Heart left ventricle (tissue), 16 donors: ENCODE data around the gene ADGRA1. TPM values are rescaled to one million over a fixed set of nuclear protein-coding genes. Genes with fewer than 3 reads are reported as not detected.

Experiments used
- ATAC-seq, 4 donors: fragments of 200-7000 bp; cut with Tn5 transposase; one replicate each; pipeline ENCODE4 v1.9.1; 2020 to 2022; ENCODE audit warnings: moderate library complexity in 4 of 4, mild to moderate bottlenecking in 3 of 4, moderate number of reproducible peaks in 1 of 4
- DNase-seq, 5 donors: peaks; one replicate each; pipeline ENCODE4 v3.0.0-alpha.2; 2020
- H3K27ac ChIP-seq, 12 donors: fragments of 200-600 bp; sonication (generic) in 4 of 12; one replicate each; pipeline versions ENCODE4 v1.5.0 to v1.8.0; 2016 to 2022; ENCODE audit warnings: mild to moderate bottlenecking in 2 of 12
- H3K27me3 ChIP-seq, 9 donors: fragments of 200-600 bp; sonication (generic) in 2 of 9; one replicate each; pipeline versions ENCODE4 v1.5.1 to v1.8.0; 2016 to 2022; ENCODE audit warnings: mild to moderate bottlenecking in 3 of 9
- H3K36me3 ChIP-seq, 9 donors: fragments of 200-600 bp; sonication (generic) in 2 of 9; one replicate each; pipeline versions ENCODE4 v1.5.0 to v1.8.0; 2018 to 2022; ENCODE audit warnings: mild to moderate bottlenecking in 2 of 9
- H3K4me1 ChIP-seq, 12 donors: fragments of 200-600 bp; sonication (generic) in 4 of 12; one replicate each; pipeline versions ENCODE4 v1.5.0 to v1.8.0; 2016 to 2022; ENCODE audit warnings: mild to moderate bottlenecking in 3 of 12
- H3K4me3 ChIP-seq, 12 donors: fragments of 200-600 bp; sonication (generic) in 4 of 12; one replicate each; pipeline versions ENCODE4 v1.5.0 to v1.8.0; 2017 to 2022; ENCODE audit warnings: mild to moderate bottlenecking in 9 of 12, moderate library complexity in 4 of 12
- H3K9me3 ChIP-seq, 12 donors: fragments of 200-600 bp; sonication (generic) in 4 of 12; one replicate each; pipeline versions ENCODE4 v1.5.0 to v1.8.0; 2016 to 2022; ENCODE audit warnings: mild to moderate bottlenecking in 1 of 12
- CTCF ChIP-seq, 12 donors: fragments of 200-600 bp; sonication (generic) in 4 of 12; IDR thresholded peaks; one replicate each; pipeline versions ENCODE4 v1.5.0 to v1.8.0; 2018 to 2022; ENCODE audit warnings: antibody characterized with exemption in 12 of 12, mild to moderate bottlenecking in 5 of 12
- POLR2A ChIP-seq, 2 donors: fragments of 450-650 bp; IDR thresholded peaks; one replicate each; pipeline ENCODE4 v1.6.1; 2017; ENCODE audit warnings: antibody characterized with exemption in 2 of 2, mild to moderate bottlenecking in 2 of 2, moderate library complexity in 2 of 2
- WGBS, 4 donors: extraction: QIAGEN DNeasy Blood & Tissue Kit in 2 of 4; methylation state at CpG; one replicate each; pipeline versions ENCODE4 v1.1.5 to v1.1.7; 2013 to 2018; 5-methylcytosine and 5-hydroxymethylcytosine counted together
- intact Hi-C, 10 donors: fragments of 100-400 bp; cut with DNase I; formaldehyde crosslinking; loops; one replicate each; pipeline versions ENCODE4 v1.11.1 to v1.14.2; 2022
- polyA plus RNA-seq, 2 donors: library from polyadenylated mRNA; stranded (reverse); fragments of 200-250 nt; gene quantifications; one replicate each; pipeline ENCODE4 v1.2.3, GENCODE V29; 2013
- total RNA-seq, 9 donors: library from RNA; depleted of rRNA in 2 of 9; stranded (reverse); fragments of >200 nt in 2 of 9; fragmentation: NEBNext Ultra II Directional in 3 of 9; extraction: Animal tissue kit (Norgen Biotek cat#: 25700) in 3 of 9; gene quantifications; one replicate each; pipeline versions ENCODE4 v1.1.0 to v1.2.4, GENCODE V29; 2016 to 2023
- donor health status: ischemic (EF 13 %, LVEDD 7.1; RV severe dilation, severe dysfunction).
- donor health status: healthy with polysubstance abuse.
- donor health status: DM: no; HTN: yes; CAD: no.
- donor health status: DM: no; HTN: no; CAD: no.
- donor health status: ischemic (EF 25% LVEDD 6.9; RV normal size, moderate dysfunction).
- donor health status: ischemic (EF 25% LVEDD 5.7; RV mildly dilated, moderate dysfunction).
- donor health status: healthy.
- donor health status: DM: yes; HTN: yes; CAD: no.
- donor health status: ischemic (EF 35%, LVEDD 5.7; RV mildly dilated, moderate dysfunction).
- donor health status: nonischemic (EF 11% LVEDD 7.7; RV severe dilation, severe dysfunction).
- donor health status: DM: yes; HTN: yes; CAD: no.
- donor health status: PGD.
- donor health status: ischemic (EF 29% LVEDD 5.4; RV normal size, mild dysfunction).
- donor health status: nonischemic (EF 23%, LVEDD 6.1; RV moderate dilation, normal function).

ADGRA1 gene
- total and polyA plus RNA-seq, 11 donors, result 0.03 to 0.19 (median 0.13) TPM; not detected in 8

GRCh38 chr10:133088179-133088955 lies 643 bp downstream of the ADGRA1 start:
- Histone ChIP-seq H3K36me3 (no peaks in the 10 kb centered on the region), H3K9me3 (no peaks in the 10 kb centered on the region), H3K27me3 (peaks cover 47 to 81% (median 54%) of the 10 kb centered on the region in 9 donors), H3K4me1 (peaks cover 0 to 15% (median 0%) of the 10 kb centered on the region in 12 donors), H3K4me3 (peak overlapping the region in 10 of 12 donors; percentile 16 to 41 (median 29)), H3K27ac (no peak overlapping the region)
- intact Hi-C loops, result no loop called here
- no peak for ATAC-seq
- TF ChIP-seq CTCF (IDR thresholded peaks at IDR 0.05) (no peak), POLR2A (IDR thresholded peaks at IDR 0.05) (no peak)
- whole genome bisulfite sequencing, 4 donors, result 0 to 3% (median 2%) methylated on average over 21 to 87 of the region's 87 CpGs
- peak in 1 of 5 donors; percentile 54 for DNase-seq

- no peaks in the 10 kb centered on the region for H3K9me3 ChIP-seq
- intact Hi-C loops, result no loop called here
- ATAC-seq (no peak), DNase-seq (no peak)
- TF ChIP-seq POLR2A (IDR thresholded peaks at IDR 0.05) (no peak), CTCF (IDR thresholded peaks at IDR 0.05) (no peak)
- H3K4me1 ChIP-seq, result peaks cover 0 to 15% (median 0%) of the 10 kb centered on the region in 12 donors
- WGBS, 4 donors, result 59 to 72% (median 61%) methylated on average over 36 to 46 of the region's 46 CpGs
- H3K36me3 ChIP-seq, result no peaks in the 10 kb centered on the region
- no peak overlapping the region for H3K4me3 ChIP-seq
- peaks cover 41 to 74% (median 54%) of the 10 kb centered on the region in 9 donors for H3K27me3 ChIP-seq
- no peak overlapping the region for H3K27ac ChIP-seq
Measured at GRCh38 chr10:133088956-133089800, 1.5 kb downstream of the ADGRA1 start.

GRCh38 chr10:133090101-133090500 lies 2.4 kb downstream of the ADGRA1 start:
- 55 to 64% (median 59%) methylated on average over 12 to 13 of the region's 13 CpGs for WGBS, 4 donors
- Histone ChIP-seq H3K9me3 (no peaks in the 10 kb centered on the region), H3K4me1 (peaks cover 0 to 15% (median 0%) of the 10 kb centered on the region in 12 donors), H3K4me3 (no peak overlapping the region), H3K27ac (no peak overlapping the region), H3K27me3 (peaks cover 38 to 67% (median 53%) of the 10 kb centered on the region in 9 donors), H3K36me3 (no peaks in the 10 kb centered on the region)
- intact Hi-C loops, result no loop called here
- DNase-seq (no peak), ATAC-seq (no peak)
- TF ChIP-seq POLR2A (IDR thresholded peaks at IDR 0.05), result no peak
- TF ChIP-seq CTCF (IDR thresholded peaks at IDR 0.05), result no peak

- intact Hi-C loops, result no loop called here
- H3K36me3 ChIP-seq, result no peaks in the 10 kb centered on the region
- H3K9me3 ChIP-seq, result no peaks in the 10 kb centered on the region
- 50 to 72% (median 62%) methylated on average over 2 to 7 of the region's 7 CpGs for WGBS, 4 donors
- DNase-seq (no peak), ATAC-seq (no peak)
- H3K4me1 ChIP-seq, result peaks cover 0 to 15% (median 0%) of the 10 kb centered on the region in 12 donors
- H3K27me3 ChIP-seq, result peaks cover 32 to 67% (median 50%) of the 10 kb centered on the region in 9 donors
- TF ChIP-seq CTCF (IDR thresholded peaks at IDR 0.05) (no peak), POLR2A (IDR thresholded peaks at IDR 0.05) (no peak)
- H3K4me3 ChIP-seq, result no peak overlapping the region
- no peak overlapping the region for H3K27ac ChIP-seq
Measured at GRCh38 chr10:133090654-133091053, 2.9 kb downstream of the ADGRA1 start.
